NCI-H2029 (cell line): ENCODE results near the gene DMRTC1B.
"Not testable (repeated sequence)": the region's sequence is repeated elsewhere in the genome, so short reads cannot be mapped to it uniquely, and the experiment has no call there.

Experiments used
- DNase-seq: peaks from one replicate; lab custom pipeline; 2025; lab: John Stamatoyannopoulos, UW

DMRTC1B gene, protein sequence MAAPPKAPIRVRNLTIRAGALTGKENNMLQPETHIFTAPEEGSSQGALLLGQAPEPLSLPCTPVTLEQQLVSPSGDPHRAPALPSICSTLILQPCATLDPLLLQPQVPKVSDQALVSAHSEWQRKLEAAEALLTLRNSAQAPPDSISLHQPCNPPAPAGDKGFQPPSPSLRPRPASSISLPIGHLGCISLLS

DNA sequence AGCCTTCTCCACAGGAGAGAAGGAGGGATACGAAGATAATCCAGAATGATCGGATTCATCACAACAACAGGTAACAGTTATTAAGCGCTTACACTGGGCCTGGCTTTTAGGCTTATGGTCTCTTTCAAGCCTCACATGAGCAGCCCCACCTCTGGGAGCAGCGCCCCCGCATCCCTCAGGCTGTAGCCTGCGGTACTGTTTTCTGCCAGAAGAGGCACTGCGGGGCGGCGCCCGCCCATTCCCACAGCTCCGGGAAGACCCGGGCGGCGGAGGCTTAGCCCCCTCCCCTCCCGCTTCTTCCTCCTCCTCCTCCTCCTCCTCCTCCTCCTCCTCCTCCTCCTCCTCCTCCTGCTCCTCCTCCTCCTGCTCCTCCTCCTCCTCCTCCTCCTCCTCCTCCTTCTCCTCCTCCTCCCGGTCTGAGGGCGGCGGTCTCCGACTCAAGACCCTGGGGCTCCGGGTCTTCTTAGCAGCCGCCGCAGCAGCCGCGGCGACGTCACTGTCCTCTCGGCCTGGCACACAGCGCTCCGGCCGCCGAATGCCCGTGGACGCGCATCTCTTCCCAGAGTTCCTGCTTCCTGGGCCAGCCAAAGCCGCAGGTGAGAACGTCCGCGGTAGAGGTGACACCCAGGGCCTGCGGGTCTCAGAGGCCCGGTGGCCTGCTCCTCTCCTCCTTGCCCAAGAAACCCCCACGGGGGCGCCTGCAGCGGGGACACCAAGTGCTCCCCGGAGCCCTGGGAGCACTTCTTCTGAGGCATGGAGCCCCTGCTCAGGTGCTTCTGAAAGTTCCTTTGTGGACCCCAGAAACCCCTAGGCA lies at the start of gene DMRTC1B:
TSS of gene DMRTC1B (plus strand) at position 238 of the 814 bp plus-strand sequence. CDS start 68,246 bp downstream, outside the sequence.
- DNase-seq: not testable (repeated sequence)

DNA sequence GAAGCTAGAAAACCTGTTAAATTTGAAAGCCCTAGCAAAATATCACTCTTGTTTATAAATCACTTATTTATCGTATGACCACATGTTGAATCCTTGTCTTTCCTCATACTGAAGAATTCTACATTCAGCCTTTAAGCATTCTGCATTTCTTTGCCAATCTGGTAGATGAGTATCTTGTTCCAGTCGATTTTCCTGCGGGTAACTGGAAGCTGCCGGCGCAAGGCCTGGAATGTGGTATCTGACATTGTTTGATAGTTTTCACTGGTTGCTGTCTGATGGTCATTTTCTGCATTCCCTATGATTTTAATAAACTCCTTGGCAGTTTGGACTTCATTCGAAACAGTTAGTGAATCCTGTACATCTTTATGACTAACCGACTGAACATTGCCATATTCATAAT lies 48.8 kb upstream of the DMRTC1B start:
- no peak for DNase-seq

DNA sequence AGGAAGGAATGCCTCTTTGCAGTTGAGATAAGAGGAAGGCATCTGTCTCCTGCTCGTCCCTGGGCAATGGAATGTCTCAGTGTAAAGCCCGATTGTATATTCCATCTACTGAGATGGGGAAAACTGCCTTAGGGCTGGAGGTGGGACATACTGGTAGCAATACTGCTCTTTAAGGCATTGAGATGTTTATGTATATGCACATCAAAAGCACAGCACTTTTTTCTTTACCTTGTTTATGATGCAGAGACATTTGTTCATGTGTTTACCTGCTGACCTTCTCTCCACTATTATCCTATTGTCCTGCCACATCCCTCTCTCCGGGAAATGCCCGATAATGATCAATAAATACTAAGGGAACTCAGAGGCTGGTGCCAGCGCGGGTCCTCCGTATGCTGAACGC lies 43.1 kb upstream of the DMRTC1B start:
- not testable (repeated sequence) for DNase-seq

GRCh38 chrX:72735561-72735960 lies 41.1 kb upstream of the DMRTC1B start:
- DNase-seq: no peak

DNA sequence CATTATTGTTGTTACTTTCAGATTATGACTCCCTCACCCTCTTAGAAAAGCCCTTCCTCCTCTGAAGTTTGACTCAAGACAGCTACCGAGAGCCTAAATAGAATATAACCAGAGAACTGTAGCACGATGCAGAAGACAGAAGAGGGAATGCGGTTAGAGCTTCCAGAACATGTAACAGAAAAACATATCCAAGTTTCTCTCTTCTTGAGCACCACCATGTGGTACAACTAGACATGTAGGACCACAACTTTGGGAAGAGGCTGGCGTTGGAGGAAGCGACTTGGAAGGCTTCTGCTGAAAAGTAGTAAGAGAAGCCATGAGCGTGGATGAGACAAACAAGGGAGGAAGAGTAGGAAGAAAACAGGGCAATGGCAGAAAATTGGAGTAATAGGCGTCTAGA lies 31.1 kb upstream of the DMRTC1B start:
- DNase-seq: not testable (repeated sequence)

DNA sequence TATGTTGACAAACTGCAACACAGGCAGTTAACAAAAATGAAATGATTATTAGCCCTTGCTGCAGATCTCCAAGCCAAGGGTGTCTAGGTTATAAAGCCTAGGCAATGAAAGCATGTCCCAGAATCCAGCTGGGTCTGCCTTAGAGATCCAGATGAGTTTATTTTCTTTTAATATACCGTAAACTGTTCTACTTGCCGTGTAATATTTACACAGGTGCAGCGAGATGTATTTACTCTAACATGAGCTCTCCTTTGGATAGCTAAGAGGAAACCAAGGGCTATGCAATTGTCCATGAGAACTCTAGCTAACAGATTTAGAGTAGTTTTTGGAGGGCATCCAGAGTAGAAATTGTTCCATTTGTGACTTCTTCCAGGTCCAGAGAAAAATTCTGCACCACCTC lies 28.1 kb upstream of the DMRTC1B start:
- DNase-seq: not testable (repeated sequence)

DNA sequence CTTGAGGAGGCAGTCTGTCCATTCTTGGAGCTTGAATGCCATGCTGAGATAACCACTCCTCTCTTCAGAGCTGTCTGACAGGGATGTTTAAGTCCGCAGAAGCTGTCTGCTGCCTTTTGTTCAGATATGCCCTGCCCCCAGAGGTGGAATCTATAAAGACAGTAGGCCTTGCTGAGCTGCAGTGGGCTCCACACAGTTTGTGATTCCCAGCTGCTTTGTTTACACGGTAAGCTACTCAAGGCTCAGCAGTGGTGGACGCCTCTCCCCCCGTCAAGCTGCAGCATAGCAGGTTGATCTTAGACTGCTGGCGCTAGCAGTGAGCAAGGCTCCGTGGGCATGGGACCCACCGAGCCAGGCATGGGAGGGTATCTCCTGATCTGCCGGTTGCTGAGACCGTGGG lies 16.2 kb upstream of the DMRTC1B start:
- DNase-seq: not testable (repeated sequence)

GRCh38 chrX:72777467-72777790 lies 739 bp downstream of the DMRTC1B start:
- DNase-seq: not testable (repeated sequence)

GRCh38 chrX:72778146-72778545 lies 1.5 kb downstream of the DMRTC1B start:
- DNase-seq: not testable (repeated sequence)

DNA sequence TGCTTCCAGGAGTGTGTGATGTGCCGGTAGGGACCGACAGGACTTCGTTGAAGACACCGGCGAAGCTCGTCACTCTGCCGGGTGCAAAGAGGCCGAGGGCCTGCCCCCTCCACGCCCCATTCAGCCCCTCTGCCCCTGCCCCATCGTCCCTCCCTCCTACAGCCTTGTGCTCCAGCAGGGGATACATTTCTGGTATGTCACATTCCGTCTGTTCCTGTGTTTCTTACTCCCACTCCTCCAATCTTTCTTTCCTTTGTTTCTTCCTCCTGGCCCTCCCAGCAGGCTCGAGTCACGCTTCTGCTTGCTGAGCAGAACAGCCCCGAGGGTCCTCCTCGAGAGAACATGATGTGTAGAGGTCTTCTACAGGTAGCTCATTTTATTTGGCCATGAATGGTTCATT lies 5.9 kb downstream of the DMRTC1B start, which contains the start of gene FAM236B:
TSS of gene FAM236B (minus strand) at position 101 of the 400 bp plus-strand sequence. CDS start at position 1, 100 bp downstream.
- DNase-seq: not testable (repeated sequence)

DNA sequence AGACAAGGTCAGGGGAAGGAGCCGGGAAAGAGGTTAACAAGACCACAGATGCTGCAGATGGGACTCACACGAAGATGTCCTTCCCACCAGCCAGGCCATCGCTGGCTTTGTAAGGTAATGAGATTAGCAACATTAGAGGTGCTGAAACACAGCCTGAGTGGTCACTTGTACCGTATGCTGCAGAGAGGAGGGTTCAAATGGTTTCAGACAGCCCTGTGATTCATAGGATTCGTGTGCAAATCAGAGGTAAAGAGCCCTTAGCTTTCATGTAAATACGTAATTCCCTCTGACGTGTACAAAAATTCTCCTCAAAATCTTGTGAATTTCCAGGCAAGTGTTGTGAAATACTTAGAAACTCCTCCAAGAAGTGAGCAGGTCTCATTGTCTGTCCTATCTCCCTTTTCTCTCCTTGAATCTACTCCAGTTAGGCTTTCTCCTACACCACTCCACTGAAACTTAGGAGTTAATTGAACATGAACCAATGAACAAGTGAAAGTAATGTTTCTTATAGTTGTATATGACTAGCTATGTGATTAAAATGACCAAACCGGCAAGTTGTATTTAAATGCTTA lies 6.8 kb downstream of the DMRTC1B start:
- not testable (repeated sequence) for DNase-seq

DNA sequence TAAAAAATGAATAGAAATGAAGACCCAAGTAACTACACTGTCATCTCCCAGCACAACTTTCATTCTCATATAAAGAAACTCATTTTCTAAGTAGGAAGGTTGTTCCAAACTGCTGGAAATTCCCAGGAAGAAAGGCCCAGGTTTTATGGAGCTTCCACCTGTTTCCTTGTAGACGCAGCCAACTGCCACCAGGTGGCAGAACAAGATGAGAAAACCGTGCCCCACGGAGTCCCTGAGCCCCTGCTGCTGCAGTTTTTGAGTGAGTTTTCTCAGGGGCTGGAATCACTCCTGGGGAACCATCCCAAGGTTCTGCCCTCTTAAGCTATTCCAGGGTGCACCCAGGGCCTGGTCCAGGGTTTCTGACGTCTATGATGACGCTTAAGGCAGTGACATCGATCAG lies 7.3 kb downstream of the DMRTC1B start:
- not testable (repeated sequence) for DNase-seq

GRCh38 chrX:72788142-72788541 lies 11.5 kb downstream of the DMRTC1B start:
- not testable (repeated sequence) for DNase-seq

- DNase-seq: not testable (repeated sequence)
Observed at GRCh38 chrX:72790390-72790789, 13.7 kb downstream of the DMRTC1B start.

GRCh38 chrX:72808110-72808509 lies 31.4 kb downstream of the DMRTC1B start, which contains the start of gene FAM236D:
TSS of gene FAM236D (minus strand) at chrX:72808210. CDS start at chrX:72808110, 100 bp downstream.
- not testable (repeated sequence) for DNase-seq

DNA sequence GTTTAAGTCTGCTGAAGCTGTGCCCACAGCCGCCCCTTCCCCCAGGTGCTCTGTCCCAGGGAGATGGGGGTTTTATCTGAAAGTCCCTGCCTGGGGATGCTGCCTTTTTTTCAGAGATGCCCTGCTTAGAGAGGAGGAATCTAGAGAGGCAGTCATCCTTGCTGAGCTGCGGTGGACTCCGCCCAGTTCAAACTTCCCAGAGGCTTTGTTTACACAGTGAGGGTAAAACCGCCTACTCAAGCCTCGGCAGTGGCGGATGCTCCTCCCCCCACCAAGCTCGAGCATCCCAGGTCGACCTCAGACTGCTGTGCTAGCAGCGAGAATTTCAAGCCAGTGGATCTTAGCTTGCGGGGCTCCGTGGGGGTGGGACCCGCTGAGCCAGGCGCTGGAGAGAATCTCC lies 54.0 kb downstream of the DMRTC1B start:
- not testable (repeated sequence) for DNase-seq

DNA sequence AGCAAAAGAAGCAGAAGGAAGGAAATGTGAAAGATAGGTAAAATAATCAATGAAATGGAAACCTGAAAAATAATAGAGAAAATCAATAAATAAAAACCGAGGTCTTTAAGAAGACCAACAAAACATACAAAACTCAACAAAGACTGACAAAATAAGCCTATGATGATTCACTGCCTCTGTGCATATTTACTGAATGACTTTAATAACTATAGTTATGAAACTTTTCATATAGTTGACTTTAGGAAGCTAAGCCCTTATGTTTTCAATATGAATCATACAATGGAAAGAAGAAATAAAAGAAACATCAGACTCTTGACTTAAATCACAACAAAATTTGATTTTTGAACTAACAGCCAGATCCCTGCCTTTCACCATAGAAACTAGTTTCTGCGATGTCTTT lies 60.8 kb downstream of the DMRTC1B start:
- not testable (repeated sequence) for DNase-seq

GRCh38 chrX:72882898-72883297 lies 106.2 kb downstream of the DMRTC1B start:
- not testable (repeated sequence) for DNase-seq

DNA sequence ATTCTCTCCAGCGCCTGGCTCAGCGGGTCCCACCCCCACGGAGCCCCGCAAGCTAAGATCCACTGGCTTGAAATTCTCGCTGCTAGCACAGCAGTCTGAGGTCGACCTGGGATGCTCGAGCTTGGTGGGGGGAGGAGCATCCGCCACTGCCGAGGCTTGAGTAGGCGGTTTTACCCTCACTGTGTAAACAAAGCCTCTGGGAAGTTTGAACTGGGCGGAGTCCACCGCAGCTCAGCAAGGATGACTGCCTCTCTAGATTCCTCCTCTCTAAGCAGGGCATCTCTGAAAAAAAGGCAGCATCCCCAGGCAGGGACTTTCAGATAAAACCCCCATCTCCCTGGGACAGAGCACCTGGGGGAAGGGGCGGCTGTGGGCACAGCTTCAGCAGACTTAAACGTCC lies 113.0 kb downstream of the DMRTC1B start:
- DNase-seq: not testable (repeated sequence)
